ENCODE results near the gene CLSTN2.

CLSTN2 gene

DNA sequence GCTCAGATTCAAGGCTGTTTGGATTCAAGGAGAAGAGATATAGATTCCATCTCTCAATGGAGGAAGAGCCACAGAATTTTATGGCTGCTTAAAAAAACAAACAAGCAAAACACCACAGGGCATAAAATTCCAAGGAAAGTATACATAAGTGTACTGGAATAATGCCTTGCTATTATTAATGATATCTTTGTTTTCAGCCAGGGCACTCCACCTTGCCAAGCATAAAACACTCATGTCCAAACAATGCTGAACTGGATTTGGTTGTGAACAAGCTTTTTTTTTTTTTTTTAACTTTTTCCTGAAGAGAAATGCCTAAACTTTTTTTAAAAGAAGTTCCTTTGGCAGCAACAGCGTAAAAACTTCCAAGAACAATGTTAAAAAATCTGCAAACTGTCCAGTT is 4.8 kb upstream of the CLSTN2 start:
- TF ChIP-seq, protein P1, sequence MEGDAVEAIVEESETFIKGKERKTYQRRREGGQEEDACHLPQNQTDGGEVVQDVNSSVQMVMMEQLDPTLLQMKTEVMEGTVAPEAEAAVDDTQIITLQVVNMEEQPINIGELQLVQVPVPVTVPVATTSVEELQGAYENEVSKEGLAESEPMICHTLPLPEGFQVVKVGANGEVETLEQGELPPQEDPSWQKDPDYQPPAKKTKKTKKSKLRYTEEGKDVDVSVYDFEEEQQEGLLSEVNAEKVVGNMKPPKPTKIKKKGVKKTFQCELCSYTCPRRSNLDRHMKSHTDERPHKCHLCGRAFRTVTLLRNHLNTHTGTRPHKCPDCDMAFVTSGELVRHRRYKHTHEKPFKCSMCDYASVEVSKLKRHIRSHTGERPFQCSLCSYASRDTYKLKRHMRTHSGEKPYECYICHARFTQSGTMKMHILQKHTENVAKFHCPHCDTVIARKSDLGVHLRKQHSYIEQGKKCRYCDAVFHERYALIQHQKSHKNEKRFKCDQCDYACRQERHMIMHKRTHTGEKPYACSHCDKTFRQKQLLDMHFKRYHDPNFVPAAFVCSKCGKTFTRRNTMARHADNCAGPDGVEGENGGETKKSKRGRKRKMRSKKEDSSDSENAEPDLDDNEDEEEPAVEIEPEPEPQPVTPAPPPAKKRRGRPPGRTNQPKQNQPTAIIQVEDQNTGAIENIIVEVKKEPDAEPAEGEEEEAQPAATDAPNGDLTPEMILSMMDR (IDR thresholded peaks at IDR 0.05; ENCODE audit: low read depth, low read length, missing control alignments) = no peak
- H3K4me3 ChIP-seq (replicated peaks; ENCODE audit: low read depth, low read length) = no peak overlapping the region
- no peak for DNase-seq (ENCODE audit: extremely low read depth, low read depth)

DNA sequence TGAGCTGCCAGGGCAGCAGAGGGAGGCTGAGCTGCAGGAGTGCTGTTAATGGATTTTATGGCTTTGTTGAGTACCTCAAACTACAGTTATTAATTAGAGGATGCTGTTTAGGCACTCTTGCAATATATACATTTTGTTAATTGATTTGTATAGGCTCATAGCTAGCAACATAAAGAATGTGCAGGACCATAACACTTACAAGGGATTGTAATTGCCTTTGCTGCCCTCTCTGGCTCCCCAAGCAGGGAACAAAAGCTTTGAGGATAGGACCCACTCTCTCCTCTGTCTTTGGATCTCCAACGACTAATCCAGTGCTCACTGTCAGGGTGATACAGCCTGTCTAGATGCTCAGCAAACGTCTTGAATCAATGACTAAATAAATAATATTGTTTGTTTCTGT is 1.2 kb upstream of the CLSTN2 start:
- no peak overlapping the region for H3K4me3 ChIP-seq (replicated peaks; ENCODE audit: low read depth, low read length)
- DNase-seq (ENCODE audit: extremely low read depth, low read depth) = no peak
- TF ChIP-seq, protein P1 (IDR thresholded peaks at IDR 0.05; ENCODE audit: low read depth, low read length, missing control alignments) = no peak

DNA sequence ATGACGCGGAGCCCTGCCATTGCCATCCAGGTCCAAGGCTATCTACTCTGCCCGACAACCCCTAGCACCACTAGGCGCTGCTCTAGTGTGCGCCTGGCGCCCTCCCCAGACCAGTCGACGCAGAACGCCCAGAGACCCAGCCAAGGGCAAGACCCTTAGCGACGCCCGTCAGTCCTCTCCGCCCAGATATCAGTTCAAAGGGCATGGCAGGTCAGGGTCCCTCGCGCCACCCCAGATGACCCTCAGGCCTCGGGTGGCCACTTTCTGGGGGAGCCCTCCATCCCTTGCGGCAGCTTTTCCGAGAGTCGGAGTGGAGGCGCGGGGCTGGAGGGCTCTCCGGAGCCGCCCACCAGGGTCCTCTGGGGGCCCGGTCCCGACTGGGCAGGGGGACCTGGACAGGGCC is 371 bp upstream of the CLSTN2 start:
- TF ChIP-seq, protein P1 (IDR thresholded peaks at IDR 0.05; ENCODE audit: low read depth, low read length, missing control alignments) = no peak
- no peak overlapping the region; the same call in 1 of the 2 replicates for H3K4me3 ChIP-seq (replicated peaks; ENCODE audit: low read depth, low read length)
- DNase-seq (ENCODE audit: extremely low read depth, low read depth) = no peak

DNA sequence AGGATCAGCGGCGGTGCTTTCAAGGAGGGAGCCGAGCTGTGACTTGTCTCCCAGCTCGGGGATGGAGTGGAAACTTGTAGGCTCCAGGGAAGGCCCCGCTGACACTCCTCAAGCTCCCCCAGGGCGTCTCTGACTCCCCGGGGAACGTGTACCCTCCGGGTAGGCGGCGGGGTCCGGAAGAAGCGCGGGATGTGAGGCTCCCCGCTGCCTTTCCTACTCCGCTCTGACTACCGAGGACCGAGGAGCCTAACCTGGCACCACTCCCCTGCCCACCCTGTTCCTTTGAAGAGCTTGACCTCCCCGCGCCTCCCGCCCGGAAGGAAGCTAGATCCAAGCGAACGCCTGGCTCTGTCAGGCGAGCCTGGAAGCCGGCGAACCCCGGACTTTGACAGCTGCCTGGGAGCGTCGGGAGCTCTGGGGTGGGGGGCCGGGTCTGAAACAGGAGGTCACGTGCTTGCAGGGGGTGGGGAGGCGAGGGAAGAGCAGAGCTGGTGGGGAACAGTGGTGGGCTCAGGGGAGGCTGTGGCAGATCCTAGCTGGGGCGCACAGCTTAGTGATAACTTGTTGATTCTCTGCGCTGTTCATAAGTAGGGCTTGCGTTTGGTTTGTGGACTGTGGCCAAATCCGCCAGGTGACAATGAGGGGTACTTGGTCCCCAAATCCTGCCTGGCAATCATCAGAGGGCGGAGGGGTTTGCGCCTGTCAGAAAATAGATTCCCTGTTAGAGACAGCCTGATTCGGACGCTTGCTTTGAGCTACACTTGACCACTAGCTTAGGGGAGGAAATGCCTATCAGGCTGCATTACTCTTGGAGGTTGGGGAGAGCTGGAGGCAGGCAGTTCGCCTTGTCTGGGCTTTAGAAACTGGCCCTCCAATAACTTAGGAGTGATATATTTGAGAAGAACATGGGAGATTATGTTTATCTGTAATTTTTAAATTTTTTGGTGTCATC is 1.2 kb downstream of the CLSTN2 start:
- no peak overlapping the region for H3K4me3 ChIP-seq (replicated peaks; ENCODE audit: low read depth, low read length)
- DNase-seq (ENCODE audit: extremely low read depth, low read depth) = no peak
- TF ChIP-seq, protein P1 (IDR thresholded peaks at IDR 0.05; ENCODE audit: low read depth, low read length, missing control alignments) = no peak

DNA sequence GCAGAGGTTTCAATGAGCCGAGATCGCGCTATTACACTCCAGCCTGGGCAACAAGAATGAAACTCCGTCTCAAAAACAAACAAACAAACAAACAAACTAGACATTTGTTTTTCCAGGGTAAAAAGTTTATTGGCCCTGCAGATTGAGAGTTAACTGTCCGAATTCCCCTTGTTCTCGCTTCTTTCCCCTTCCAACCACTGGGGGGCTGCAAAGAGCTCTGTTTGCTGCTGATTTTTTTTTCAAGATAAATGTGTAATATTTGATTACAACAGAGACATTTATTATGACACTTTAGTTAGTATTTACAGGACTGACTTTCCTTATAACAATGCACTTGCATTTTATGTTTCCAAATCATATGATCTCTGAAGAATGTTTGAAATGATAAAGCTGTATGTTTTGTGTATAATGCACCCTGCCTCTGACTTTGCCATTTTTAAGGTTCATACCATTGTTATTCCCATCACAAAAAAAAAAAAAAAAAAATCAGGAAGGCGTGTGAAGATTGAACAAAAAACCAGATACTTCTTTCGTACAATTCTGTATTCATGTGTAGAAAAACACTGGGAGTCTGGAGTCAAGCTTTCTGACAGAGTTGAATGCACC is 2.8 kb downstream of the CLSTN2 start:
- H3K4me3 ChIP-seq (replicated peaks; ENCODE audit: low read depth, low read length) = no peak overlapping the region
- TF ChIP-seq, protein P1 (IDR thresholded peaks at IDR 0.05; ENCODE audit: low read depth, low read length, missing control alignments) = peak; percentile 77
- peak; percentile 3 for DNase-seq (ENCODE audit: extremely low read depth, low read depth)

DNA sequence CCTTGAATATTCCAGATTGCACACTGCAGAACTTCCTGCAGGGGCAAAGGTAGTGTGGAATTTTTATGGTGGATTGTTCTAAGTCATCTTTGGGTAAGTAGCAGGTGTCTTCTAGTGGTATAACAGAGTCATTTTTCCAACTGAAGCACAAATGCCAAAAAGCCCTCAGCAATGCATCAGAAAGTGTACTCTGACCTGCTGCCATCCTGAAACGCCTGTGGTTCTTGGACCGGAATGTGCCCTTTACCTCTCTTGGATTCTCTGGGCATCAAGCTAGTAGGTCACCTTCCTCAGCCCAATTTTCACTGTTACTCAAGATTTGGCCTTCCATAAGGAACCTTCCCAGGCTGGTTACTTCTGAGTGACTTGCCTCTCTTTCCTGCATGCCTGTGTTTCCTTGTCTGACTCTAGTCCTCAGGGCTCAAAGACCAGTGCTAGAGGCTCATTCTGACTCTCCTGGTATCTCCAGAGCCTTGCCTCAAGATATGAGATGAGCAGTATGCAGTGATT is 4.8 kb downstream of the CLSTN2 start:
- DNase-seq (ENCODE audit: extremely low read depth, low read depth) = no peak
- TF ChIP-seq, protein P1 (IDR thresholded peaks at IDR 0.05; ENCODE audit: low read depth, low read length, missing control alignments) = no peak
- no peak overlapping the region for H3K4me3 ChIP-seq (replicated peaks; ENCODE audit: low read depth, low read length)

All from HFF-Myc (cell line).